AG09309 (cell line): ENCODE results near the gene LRRIQ4.

Experiments
- DNase-seq: peaks from one replicate; pipeline ENCODE4 v3.0.0-alpha.2; 2010; ENCODE audit warnings: low read depth
- H3K4me3 ChIP-seq: 2 replicates; pipeline ENCODE4 v1.5.1; 2011; ENCODE audit warnings: mild to moderate bottlenecking, low read depth, low read length, moderate library complexity; ENCODE audit not compliant: control insufficient read depth
- TF ChIP-seq, protein P1 (sequence below): IDR thresholded peaks from 2 replicates; pipeline ENCODE4 v1.5.1; 2011; ENCODE audit warnings: mild to moderate bottlenecking, low read depth, low read length, inconsistent platforms; ENCODE audit not compliant: insufficient read depth, control insufficient read depth; ENCODE audit errors: missing control alignments

LRRIQ4 gene

DNA sequence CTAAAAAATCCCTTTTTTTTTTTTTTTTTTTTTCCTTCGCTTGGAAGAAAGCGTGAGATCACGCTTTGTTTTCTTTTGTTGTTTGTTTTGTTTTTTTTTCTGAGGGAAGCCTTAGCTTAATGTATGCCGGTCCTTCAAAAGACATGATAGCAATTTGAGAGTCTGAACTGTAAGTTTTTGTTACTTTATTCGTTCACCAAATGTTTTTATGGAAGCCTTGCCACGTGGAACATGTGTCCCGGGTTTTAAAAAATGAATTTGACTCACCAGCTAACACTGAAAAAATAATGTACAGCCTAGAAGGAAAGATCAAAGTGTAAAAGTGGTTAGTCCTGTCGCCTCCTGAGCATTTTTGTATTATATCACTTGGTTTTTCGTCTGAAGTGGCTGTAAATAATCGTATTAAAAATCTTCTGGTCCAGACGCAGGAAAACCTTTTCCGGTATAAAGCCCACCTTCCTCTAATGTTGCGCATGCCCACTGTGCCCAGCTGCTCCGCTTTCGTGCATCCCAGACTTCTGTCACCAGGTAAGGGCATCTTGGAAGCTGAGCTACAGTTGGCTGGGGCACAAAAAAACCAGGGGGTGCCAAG lies 40.3 kb upstream of the LRRIQ4 start:
- TF ChIP-seq, protein P1, sequence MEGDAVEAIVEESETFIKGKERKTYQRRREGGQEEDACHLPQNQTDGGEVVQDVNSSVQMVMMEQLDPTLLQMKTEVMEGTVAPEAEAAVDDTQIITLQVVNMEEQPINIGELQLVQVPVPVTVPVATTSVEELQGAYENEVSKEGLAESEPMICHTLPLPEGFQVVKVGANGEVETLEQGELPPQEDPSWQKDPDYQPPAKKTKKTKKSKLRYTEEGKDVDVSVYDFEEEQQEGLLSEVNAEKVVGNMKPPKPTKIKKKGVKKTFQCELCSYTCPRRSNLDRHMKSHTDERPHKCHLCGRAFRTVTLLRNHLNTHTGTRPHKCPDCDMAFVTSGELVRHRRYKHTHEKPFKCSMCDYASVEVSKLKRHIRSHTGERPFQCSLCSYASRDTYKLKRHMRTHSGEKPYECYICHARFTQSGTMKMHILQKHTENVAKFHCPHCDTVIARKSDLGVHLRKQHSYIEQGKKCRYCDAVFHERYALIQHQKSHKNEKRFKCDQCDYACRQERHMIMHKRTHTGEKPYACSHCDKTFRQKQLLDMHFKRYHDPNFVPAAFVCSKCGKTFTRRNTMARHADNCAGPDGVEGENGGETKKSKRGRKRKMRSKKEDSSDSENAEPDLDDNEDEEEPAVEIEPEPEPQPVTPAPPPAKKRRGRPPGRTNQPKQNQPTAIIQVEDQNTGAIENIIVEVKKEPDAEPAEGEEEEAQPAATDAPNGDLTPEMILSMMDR, result no peak
- peak; percentile 45 for DNase-seq
- peak overlapping the region; percentile 100 for H3K4me3 ChIP-seq

DNA sequence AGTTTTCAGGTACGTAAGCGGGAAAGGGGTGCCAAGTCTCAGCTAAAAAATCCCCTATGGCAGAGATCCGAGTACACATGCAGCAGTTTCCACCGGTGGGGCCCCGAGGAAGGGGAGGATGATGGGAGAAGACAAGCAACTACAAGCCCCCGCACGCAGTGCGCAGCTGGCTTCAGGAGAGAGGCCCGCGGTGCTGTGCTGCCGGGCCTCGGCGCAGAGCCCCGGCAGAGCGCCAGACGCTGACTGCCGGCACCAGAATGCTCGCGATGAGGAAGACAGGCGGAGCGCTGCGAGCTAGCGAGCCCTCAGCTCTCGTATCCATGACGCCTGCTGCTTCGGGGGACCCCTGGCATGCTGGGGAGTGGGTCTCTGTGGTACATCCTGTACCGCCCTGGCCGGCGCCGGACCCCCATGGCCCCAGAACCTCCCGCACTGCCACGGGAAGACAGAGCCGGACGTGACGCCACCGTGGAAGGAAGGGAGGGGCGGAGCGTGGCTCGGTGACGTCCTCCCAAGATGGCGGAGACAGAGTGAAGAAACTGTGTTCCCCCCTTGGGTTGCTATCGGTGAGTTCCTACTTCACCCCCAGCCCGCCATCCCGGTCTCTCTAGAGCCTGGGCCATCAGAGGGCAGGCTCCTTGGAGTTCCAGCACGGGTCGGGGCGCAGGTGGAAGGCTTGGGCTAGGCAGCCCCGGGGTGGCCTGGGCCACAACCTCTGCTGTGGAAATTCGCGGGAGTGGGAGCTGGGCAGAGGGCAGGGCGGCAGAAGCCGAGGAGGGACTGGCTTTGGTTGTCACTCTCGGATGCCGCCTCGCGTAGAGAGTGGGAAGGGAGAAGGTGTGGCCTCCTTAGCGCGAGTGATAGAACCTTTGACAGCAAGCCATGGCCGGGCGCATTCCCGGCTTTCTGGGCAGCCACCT lies 39.5 kb upstream of the LRRIQ4 start, which contains the start of gene MYNN:
Gene MYNN (plus strand): TSS at position 500 of the 920 bp plus-strand sequence. CDS start 900 bp downstream, outside the sequence.
- DNase-seq, result peak; percentile 41
- TF ChIP-seq, protein P1, result no peak
- H3K4me3 ChIP-seq, result peak within 1 kb of the TSS; percentile 100

DNA sequence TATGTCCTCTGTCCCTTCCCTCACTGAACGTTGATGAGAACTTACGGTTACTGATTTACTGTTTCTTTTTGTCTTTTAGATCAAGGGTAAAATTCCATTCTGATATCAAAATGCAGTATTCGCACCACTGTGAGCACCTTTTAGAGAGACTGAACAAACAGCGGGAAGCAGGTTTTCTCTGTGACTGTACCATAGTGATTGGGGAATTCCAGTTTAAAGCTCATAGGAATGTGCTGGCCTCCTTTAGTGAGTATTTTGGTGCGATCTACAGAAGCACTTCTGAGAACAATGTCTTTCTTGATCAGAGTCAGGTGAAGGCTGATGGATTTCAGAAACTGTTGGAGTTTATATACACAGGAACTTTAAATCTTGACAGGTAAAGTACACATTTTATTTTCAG lies 38.5 kb upstream of the LRRIQ4 start:
- no peak for DNase-seq
- TF ChIP-seq, protein P1, result no peak
- peak overlapping the region; percentile 100 for H3K4me3 ChIP-seq

DNA sequence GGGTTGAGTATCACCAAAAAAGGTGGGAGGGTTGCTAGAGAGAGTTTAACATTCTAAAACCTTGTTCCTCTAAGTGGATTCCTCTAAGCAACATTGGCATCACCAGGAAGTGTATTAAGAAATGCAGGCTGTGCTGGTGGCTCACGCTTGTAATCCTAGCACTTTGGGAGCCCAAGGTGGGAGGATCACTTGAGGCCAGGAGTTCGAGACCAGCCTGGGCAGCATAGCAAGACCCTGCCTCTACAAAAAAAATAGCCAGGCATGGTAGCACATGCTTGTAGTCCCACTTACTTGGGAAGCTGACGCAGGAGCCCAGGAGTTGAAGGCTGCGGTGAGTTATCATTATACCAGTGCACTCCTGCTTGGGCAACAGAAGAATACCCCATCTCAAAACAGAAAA lies 34.8 kb upstream of the LRRIQ4 start:
- TF ChIP-seq, protein P1, result no peak
- no peak overlapping the region for H3K4me3 ChIP-seq
- no peak for DNase-seq

DNA sequence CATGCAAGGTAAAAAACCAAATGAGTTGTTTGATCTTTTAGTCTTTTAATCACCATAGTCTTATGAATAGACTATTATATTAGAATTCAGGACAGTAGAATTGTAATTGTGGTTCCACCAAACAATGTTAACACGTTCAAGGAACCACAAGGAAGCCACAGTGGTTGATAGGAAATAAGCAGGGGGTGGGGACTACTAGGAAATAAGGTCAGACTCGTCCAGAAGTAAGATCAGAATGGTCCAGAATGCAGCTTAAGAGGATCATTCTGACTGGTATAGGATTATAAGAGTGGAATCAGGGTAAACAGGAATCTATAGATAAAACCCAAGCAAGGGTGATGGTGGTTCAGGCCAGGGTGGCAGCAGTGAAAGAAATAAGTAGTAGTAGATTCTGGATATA lies 31.9 kb upstream of the LRRIQ4 start:
- no peak for DNase-seq
- H3K4me3 ChIP-seq, result no peak overlapping the region
- TF ChIP-seq, protein P1, result no peak

DNA sequence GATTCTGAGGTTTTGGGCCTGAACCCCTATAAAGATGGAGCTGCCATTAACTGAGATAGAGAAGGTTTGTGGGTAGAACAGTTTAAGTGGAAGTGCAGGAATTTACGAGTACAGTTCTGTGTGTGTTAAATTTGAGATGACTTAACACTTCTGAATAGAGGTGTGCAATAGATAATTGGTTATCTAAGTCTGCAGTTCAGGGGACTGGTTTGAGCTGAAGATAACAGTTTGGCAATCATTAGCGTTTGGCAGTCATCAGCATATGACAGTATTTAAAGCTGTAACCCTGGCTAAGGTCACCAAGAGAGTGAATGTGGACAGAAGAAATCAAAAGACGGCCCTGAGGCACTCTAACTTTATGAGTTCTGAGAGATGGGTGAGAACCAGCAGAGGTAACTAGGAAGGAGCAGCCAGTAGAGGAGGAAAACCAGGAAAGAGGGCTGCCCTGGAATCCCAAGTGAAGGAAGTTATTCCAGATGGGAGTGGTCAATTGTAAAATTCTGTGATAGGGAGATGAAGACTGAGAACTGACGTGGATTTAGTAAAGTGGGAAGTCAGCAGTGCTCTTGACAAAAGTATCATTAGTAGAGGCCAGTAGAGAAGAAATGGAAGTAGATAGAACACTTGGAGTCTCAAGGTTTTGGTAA lies 31.3 kb upstream of the LRRIQ4 start:
- no peak overlapping the region for H3K4me3 ChIP-seq
- no peak for DNase-seq
- TF ChIP-seq, protein P1, result no peak
